Measurements from ENCODE around the gene KCNH1.

DNA sequence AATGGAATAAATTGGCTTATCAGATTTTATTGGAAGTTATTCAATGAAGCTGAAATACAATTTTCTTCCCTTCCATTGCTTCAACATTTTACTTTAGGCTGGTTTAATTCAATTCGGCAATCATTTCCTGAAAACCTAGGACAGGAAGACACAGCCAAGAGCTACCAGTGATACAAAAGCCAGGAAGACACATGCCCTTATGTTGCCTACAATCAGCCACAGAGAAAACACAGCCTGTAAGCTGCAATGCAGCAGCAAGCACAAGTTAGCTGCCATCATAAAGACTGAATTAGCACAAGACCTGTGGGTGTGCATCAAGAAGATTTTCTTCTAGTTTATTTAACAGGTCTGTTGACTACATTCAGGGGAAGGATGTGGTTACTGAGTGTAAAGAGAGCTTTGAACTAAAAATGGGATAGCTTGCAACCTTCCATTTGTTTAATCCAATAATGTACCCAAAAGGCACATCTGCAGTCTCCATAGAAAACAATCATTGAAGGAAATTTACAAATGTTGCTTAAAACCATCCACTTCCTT, 193.8 kb downstream of the KCNH1 start:
- TF ChIP-seq, protein P1, sequence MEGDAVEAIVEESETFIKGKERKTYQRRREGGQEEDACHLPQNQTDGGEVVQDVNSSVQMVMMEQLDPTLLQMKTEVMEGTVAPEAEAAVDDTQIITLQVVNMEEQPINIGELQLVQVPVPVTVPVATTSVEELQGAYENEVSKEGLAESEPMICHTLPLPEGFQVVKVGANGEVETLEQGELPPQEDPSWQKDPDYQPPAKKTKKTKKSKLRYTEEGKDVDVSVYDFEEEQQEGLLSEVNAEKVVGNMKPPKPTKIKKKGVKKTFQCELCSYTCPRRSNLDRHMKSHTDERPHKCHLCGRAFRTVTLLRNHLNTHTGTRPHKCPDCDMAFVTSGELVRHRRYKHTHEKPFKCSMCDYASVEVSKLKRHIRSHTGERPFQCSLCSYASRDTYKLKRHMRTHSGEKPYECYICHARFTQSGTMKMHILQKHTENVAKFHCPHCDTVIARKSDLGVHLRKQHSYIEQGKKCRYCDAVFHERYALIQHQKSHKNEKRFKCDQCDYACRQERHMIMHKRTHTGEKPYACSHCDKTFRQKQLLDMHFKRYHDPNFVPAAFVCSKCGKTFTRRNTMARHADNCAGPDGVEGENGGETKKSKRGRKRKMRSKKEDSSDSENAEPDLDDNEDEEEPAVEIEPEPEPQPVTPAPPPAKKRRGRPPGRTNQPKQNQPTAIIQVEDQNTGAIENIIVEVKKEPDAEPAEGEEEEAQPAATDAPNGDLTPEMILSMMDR (IDR thresholded peaks at IDR 0.05 in 4 of 5, conservative IDR thresholded peaks at IDR 0.05 in 1 of 5): no peak
- TF ChIP-seq POLR2A (IDR thresholded peaks at IDR 0.05): no peak
